Measurements from ENCODE around the gene CELF3.

Gene CELF3

DNA sequence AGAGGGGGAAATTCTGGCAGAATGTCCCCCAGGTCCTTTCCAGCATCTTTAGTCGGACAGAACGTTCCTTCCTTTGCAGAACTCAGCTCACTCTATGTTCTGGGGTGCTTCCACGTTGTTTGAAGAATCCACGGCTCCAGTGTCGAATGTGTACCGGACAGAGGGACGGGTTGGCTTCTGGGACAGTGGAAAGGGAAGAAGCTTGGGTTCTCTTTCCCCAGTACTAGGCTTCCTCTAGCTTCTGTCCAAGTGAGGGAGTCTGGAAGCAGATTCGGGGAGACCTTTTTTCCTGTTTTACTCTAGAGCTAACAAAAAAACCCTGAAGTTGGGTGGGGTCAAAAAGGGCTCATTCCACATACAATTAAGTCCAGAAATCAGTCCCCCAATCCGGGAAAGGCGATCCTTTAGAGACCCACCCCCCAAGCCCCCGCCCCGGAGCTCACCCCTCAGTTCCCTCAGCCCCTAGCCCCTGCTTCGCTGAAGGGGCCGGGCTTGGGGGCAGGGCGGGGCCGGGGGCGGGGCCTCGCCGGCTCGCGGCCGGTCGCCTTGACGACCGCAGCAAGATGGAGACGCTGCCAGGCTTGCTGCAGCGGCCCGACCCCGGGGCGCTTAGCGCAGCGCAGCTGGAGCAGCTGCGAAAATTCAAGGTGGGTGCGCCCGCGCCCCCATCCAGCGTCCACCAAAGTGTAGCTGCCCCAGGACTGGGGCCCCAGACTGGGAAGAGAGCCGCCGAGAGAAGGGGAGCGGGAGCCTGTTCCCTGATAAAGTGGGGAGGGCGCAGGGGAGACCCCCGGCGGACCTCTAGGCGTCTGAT is 4.6 kb upstream of the CELF3 start, which contains the start of gene RIIAD1:
TSS of gene RIIAD1 (plus strand) at position 549 of the 814 bp plus-strand sequence. CDS start at position 564, 15 bp downstream.
- DNase-seq (ENCODE audit: low read depth), result no peak

DNA sequence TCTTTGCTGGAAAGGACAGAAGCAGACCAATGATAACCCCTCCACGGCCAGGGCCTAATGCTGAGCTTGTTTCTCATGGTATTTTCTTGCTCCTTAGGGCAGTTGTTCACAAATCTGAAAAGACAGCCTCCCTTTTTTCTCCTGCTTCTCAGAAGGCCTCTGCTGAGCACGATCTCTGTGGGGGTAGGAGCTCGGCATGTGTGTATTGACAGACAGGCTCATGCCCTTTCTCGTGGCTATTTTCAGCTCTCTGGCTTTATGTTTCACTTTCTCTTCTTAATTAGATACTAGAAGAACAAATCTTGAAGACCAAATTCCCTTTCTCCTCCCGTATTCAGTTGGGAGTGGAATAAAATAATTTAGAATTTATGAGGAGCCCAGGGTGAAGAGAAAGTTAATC is 4.0 kb upstream of the CELF3 start:
- no peak for DNase-seq (ENCODE audit: low read depth)

DNA sequence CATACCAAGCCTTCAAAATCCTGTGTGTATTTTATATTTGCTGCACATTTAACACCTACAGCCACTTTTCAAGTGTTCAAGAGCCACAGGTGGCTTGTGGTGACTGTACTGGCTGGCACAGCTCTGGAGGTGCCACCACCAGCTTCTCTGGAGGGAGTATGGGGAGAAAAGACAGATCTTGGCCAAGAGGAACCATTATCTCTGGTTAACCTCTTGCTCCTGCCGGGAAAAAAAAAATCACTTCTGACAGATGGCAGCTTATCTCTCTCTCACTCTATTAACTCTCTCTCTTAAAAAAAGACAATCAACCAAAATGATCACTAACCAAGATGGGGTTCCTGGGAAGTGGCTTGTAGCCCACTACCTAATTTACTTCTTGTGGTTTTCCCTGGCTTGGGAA is 3.5 kb upstream of the CELF3 start:
- no peak for DNase-seq (ENCODE audit: low read depth)

DNA sequence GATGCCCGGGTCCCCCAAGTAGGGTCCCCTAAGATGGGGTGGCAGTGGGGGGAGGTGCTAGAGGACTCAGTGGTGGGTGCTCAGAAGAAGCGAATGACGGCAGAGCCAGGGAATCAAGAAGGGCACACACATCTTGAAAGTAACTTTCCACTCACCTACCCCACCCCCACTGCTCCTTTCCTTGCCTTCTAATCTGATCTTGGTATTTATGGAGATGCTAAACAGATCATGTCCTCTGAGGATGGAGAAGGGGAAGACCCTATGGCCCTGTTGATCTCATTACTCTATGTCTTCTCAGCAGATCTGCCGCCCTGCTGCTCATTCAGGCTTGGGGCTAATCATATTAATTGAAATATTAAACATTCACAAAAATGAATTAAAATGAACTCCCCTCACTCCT is 2.1 kb upstream of the CELF3 start:
- DNase-seq (ENCODE audit: low read depth), result no peak

DNA sequence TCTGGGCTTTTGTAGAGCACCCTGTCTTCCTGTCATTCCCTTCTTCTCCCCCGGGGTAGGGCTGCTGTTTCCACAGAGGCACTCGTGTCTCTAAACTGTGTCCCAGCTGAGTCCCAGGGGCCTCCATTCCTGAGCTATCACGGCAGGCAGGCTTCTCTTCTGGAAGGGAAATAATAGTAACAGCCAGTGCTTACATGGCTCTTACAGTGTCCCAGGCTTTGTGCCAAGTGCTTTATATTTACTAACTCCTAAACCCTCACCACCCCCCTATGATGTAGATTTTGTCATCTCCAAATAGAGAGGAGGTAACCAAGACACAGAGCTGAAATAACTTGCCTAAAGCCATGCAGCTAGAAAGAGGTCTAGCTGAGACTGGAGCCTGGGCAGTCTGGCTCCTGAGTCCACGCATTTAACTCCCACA is 1.4 kb upstream of the CELF3 start:
- DNase-seq (ENCODE audit: low read depth), result no peak

DNA sequence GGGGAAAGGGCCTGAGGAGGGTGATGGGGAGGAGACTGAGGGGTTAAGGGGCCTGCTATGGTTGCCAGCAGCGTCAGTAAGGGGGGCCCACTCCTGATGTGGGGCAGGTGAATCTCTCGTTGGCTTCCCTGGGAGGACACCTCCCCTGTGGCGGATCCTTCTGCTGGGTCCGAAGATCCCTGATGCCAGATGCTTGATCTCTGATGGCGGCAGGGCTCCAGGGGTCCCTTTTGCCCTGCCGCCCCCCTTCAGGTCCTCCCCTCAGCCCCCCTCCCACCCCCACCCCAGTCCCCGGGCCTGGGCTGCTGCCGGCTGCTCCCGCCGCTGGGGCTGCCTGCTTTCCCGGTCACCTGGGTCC is 219 bp downstream of the CELF3 start:
- DNase-seq (ENCODE audit: low read depth), result no peak

DNA sequence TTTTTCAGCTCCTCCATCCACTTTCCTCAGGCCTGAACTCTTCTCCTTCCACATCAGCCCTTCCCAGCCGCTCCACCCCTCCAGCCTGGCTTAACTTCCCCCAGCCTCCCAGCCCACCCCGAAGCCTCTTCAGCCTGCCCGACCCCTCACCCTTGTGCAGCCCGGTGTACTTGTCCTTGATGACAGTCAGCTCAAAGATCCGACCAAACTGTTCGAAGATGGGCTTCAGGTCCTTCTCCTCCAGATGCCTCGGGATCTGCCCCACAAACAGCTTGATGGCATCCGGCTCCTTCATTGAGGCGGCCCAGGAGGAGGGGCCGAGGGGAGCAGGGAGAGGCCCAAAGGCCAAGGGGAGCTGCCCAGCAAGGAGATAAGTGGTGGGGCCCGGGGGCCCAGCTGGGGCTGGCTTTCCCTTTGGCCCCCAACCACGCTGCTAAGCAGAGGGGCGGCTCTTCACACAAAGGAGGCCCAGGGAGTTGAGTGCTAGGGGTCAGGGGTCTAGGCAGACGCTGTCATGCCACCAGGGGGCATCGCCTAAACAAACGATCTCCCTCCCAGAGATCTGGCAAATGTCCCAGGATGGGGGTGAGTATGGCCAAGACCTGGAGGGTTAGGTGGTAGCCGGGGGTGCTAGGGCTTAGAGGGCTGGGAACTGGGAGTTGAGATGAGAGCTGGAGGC is 738 bp downstream of the CELF3 start:
- no peak for DNase-seq (ENCODE audit: low read depth)

DNA sequence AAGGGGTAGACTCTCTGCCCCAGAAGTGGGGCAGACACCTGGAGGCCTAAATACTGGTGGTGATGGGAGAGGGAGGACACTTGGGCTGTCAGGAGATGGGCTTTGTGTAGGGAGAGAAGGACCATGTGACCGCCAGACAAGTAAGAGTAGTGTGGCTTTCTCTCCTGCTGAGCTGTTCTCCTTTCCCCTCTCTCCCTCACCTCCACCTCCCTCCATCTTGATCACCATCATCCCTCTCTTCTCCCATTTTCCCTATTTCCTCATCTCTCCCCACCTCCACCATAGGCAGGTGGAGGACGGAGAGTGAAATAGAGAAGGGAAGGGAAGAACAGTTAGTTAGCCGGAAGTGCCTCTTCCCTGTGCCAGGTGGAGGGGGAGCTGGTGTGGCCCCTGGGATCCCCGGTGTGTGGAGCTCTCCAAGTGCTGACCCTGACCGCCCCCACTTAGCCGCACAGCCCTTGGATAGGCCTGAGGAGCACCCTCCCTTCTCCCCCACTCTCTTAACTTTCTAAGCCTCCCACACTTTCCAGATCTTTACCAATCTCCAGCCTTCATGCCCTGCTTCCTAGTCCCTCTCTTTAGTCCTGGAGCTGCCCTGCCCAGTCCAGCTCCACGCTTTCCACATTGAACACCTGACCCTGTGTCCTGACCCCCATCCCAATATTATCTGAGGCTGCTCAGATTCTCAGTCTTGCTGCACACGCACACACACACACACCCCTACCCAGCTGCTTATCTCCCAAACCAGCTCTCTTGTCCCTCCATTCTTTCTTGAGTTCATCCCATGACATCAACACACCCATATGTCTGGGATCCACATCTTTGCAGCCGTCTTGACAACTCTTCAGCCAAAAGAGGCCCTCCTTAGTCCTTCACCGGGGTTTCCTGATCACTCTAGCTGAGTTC is 1.5 kb downstream of the CELF3 start:
- no peak for DNase-seq (ENCODE audit: low read depth)

DNA sequence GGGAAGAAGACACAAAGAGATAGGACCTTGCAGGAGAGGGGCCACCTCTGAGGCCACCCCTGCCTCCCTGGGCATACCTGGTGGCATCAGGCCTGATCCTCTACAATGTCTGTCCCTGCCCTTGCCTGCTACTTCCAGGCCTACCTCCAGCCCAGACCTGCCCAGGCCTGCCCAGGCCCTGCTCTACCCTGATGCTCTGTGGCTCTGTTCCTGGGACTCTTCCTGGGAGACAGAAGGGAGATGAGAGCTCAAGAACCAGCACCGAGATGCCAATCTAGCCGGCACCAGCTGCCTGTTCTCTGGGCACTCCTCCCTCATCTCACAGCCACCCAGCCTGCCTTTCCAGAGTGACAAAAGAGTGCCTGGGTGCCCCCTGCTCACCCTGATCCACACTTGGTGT is 2.7 kb downstream of the CELF3 start:
- DNase-seq (ENCODE audit: low read depth), result no peak

DNA sequence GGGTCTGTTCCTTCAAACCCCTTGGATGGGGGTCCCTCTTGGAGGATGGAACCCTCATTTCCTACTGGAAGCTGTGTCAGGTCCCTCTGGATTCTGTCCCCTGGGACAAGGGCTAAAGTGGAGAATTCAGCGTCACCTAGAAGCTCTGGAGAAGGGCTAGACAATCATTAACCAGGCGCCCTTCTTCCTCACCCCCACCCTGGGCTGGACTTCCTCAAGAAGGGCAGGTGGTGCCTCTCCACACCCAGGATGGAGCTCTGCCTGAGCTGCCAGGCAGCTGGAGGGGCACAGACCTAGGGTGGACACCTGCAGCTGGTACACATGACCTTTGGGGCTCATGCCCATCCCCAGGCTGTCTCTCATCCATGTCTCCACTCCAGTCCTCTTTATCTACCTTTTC is 3.6 kb downstream of the CELF3 start:
- DNase-seq (ENCODE audit: low read depth), result no peak

DNA sequence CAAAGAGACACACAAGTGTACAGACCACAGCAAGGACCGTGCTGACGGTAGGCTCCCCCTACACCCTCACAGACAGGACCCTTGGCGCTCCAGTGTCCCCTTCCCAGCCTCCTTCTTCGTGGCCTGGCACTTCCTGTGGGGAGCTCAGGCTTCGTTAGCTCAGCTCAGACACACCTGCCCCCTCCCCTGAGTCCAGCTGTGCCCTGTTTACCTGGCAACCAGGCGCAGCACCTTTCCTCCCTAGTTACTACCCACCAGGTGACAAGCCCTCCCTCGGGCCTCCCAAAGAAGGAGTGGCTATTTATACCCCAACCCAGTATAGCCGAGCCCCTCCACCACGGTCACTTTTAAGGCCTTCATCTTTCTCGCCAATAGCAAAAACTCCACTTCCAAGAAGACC is 4.7 kb downstream of the CELF3 start:
- no peak for DNase-seq (ENCODE audit: low read depth)

DNA sequence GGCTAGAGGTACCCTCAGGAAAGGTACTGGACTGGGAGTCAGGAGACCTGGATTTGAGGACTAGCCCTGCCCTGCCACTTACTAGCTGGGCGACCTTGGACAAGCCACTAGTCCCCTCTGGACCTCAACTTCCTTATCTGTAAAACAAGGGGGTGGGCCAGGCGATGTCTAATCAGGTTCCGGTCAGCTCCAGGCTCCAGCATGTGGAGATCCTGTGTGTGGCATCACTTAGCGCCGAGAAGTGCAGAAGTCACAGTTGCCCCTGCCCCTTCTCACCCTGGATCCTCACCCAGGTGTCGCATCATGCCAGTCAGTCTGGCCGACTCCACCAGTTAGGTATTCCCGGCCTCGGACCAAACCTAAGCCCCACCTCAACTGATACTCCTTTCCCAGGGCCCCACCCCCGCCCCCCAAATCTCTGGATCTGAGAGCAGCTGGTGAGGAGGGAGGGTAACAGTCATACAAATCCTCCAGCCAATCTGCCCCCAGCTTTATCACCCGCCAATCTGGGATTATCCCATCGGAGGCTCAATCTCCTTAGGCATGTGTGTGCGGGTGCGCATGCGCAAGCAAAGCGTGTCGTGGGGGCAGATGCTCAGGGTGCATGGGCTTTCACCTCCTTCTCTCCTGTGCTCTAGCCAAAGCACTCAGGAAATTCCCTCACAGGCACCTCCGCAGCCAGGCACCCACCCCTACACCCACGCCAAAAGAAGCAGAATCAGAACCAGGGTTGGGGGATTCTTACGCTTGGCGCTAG is 5.4 kb downstream of the CELF3 start:
- no peak for DNase-seq (ENCODE audit: low read depth)

DNA sequence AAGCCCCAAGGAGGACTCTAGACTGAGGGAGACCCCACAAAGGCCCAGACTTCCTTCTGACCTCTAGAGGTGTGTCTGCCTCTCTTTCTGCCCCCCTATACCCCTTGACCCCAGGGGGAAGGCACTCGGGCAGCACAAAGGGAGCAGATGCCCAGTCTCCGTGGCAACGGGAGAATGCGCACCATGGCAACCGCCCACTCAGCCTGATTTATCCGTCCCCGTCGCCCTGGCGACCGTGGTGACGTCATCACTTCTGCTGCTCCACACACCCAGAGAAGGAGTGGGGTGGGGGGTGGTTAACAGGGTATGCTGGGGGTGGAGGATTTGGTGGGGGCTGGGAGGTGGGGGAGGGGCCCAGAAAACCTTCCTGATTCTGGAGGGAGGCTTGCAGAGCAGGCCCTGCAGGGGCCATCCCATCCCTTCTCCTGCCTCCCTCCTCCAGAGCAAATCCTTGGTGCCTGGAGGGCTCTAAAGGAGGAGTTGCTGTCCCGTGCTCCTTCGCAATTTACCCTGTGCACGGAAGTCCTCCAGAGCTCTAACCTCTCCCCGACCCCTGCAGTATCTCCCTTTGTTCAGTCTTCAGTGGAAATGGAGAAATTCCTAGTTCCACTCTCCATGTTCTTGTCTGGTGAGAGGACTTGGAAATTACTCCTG is 6.3 kb downstream of the CELF3 start:
- DNase-seq (ENCODE audit: low read depth), result no peak

DNA sequence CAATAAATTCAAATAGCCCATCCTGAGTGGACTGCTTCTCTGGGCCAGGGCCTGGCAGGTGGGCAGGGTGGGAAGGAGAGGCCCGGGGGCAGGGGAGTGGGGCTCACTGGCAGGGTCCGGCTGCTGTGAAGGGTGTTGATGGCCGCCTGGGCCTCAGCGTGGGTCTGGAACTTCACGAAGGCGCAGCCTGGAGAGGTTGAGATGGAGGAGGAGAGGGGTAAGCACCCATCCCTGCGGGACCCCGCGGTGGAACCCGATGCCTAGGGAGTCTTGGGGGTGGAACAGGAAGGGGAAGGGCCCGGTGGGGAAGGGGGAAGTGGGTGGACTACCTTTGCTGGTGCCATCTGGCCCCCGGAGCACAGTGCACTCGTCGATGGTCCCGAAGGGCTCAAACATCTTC is 7.7 kb downstream of the CELF3 start:
- no peak for DNase-seq (ENCODE audit: low read depth)

DNA sequence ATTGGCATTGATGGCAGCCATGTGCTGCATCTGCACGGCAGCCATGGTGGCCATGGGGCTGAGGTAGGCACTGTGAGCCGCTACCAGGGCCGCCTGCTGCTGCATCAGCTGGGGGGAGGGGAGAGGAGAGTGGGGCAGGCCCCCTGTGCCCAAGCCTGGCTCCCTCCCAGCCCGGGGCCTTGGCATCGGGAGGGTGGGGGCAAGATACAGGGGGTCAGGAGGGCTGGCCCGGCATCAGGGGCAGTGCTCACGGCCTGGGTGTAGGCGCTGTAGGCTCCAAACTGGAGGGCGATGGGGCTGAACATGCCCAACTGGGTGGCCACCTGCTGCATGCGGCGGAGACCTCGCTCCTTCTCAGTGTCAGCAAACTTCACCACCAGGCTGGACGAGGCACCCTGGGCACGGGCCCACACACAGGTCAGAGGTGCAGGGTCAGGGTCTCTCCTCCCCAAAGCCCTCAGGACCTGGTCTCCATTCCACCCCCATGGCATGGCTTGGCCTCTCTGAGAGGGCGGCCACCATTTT is 9.0 kb downstream of the CELF3 start:
- no peak for DNase-seq (ENCODE audit: low read depth)

DNA sequence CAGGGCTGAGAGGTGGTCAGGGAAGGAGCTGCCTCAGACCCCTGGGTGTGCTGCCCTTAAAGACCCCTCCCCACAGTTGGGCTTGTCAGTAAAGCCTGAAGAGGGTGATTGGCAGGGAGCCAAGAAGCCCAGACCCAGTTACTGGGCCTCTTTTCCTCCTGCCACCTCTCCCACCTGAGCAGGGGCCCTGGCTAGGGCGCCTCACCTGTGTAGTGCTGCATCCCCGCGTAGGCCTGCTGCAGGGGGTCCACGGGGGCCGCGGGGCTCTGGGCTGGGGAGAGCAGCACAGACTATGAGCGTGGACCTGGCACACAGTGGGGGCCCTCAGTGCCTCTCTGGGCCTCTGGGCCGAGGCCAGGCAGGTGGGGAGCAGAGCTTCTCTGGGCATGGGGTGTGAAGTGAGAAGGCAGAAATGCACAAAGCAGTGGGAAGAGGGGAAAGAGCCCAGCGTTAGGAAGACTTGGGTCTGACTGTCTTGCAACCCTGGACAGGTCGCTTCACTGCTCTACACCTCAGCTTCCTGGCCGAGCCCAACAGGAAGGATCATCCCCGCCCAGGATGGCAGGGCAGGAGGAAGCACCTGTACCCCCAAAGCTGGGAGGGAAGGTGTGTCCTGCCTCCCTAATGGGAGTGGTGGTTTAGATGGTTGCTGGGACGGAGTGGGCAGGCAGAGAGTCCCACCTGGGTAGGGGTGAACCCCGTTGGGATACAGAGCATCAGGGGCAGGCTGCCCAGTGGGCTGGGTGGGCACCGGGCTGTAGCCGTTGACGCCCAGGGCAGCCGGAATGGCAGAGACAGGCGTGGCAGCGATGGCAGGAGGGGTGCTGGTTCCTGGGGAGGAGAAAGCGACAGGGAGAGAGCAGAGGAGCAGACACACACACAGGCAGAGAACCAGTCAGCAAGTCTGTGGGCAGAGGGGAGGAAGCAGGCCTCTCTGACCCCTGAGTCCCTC is 9.9 kb downstream of the CELF3 start:
- DNase-seq (ENCODE audit: low read depth), result no peak

DNA sequence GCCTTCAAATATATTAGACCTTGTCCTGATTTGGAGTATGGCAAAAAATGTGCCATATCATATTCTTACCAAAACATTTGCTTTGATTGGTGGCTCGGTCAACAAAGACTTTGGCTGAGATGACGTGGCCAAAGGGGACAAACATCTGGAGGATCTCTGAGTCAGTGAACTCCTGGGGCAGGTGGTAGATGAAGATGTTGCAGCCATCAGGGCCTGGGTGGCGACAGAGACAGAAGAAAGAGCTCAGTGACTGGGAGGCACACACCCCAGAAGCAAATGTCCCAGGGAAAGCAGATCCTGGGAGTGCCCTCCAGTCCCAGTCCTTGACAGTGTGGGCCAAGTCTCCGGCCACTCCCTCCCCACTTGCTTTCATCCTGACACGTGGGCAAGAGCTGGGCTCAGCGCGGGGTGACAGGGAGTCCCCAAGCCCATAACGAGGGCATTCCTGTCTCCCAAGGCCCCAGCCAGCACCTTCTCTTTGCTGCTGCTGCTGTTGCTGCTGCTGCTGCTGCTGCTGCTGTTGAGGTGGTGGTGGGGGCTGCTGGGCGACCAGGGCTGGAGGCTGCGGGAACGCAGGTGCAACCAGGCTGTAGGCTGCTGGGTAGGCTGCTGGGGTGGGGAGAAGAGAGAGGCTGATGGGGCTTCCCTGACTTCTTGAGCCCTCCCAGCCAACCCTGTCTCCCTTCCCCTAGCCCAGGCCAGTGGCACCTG is 10.7 kb downstream of the CELF3 start:
- no peak for DNase-seq (ENCODE audit: low read depth)

DNA sequence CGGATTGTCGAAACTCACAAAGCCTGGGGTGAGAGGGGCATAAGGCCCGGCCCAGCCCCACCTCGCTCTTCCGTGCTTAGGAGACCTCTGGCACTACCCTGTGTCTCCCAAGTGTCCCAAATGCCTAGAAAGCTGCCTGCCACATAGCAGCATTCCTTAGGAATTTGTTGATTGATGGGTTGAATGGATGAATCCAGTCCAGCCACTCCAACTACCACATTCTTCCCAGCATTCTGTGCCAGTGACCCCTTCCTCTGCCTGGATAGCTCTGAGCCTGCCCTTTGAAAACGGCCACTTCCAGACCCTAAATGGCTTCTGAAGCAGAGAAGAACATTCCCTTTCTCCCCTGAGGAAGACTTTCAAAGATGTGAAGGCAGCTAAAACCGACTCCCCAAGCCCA is 11.5 kb downstream of the CELF3 start:
- DNase-seq (ENCODE audit: low read depth), result no peak

DNA sequence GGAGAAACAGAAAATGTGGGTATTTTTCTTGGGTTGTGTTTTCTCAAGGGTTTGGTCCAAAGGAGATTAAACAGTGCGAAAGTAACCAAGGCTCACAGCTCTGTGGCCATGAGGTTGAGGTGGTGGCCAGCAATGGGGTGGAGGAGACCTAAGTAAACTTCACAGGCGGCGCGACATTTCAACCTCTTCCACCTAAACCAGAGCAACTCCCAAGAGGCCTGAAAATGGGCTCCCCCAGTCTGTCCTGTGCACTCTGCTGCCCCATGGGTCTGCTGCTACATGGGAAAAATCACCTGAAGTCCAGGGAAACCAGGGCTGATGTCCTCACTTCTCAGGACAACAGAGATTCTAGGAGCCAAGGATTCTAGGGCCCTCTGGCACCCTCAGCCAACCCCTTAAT is 12.4 kb downstream of the CELF3 start:
- DNase-seq (ENCODE audit: low read depth), result no peak
